ENCODE measurements around the gene FETUB.

The FETUB gene

GRCh38 chr3:186648851-186649250, 8.7 kb downstream of the FETUB start:
- TF ChIP-seq ZFX (IDR thresholded peaks at IDR 0.05), result no peak
- TF ChIP-seq CTCF (conservative IDR thresholded peaks at IDR 0.05), result no peak
- H3K27ac ChIP-seq, result no peak overlapping the region

- H3K27ac ChIP-seq, result no peak overlapping the region
- TF ChIP-seq ZFX (IDR thresholded peaks at IDR 0.05) (no peak), CTCF (conservative IDR thresholded peaks at IDR 0.05) (no peak)
These were observed 11.5 kb downstream of the FETUB start for GRCh38 chr3:186651678-186652215.

DNA sequence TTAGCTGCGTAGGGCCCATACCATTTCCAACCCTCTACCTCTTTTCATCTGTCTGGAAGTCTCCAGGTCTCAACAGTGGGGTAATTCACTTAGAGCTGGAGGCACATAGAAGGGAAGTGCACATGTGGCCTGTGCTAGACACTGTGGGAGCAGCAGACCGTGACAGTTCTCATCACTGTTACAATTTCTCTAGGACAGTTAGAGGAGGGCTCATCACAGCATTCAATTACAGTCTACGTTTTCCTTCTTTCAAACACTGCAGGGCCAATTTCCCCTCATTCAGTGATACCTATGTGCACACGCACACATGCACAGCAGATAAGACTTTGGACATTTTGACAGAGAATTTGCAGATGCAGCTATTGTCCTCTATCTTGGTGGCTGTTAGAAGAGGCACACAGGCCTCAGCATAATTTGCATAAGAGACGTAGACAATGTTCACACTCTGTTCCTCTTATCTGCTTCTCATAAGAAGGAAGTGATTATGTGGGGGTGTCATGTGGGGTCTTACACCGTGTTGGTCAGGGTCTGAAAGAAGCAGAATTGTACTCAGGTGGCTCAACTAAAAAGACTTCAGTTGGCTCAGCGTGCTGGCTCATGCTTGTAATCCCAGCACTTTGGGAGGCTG, 13.0 kb downstream of the FETUB start:
- TF ChIP-seq CTCF (conservative IDR thresholded peaks at IDR 0.05) (no peak), ZFX (IDR thresholded peaks at IDR 0.05) (no peak)
- H3K27ac ChIP-seq, result no peak overlapping the region

- TF ChIP-seq CTCF (conservative IDR thresholded peaks at IDR 0.05) (no peak), ZFX (IDR thresholded peaks at IDR 0.05) (no peak)
- H3K27ac ChIP-seq, result no peak overlapping the region
These were observed 13.8 kb downstream of the FETUB start for GRCh38 chr3:186653984-186654383.

DNA sequence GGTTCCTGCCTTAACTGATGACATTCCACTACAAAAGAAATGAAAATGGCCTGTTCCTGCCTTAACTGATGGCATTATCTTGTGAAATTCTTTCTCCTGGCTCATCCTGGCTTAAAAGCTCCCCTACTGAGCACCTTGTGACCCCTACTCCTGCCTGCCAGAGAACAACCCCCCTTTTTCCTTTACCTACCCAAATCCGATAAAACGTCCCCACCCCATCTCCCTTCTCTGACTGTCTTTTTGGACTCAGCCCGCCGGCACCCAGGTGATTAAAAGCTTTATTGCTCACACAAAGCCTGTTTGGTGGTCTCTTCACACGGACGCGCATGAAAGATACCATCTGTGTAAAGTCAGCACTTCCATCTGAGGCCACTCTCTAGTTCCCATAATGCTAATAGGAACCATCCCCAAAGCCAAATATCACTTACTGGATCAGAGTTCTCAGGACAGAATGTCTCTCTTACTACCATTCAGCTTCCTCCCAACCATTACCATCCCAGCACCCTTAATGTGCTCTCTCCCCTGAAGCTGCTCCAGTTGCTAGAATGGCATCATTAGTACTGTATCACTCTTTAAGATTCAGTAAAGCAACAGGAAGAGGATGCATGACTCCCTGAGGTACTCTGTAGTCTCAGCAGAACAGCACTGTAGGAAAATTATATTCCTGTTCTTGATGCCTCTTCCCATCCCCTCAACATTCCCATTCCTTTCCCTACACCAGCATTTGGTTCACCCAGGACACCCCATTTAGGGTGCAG, 23.3 kb downstream of the FETUB start:
- no peak overlapping the region for H3K27ac ChIP-seq
- TF ChIP-seq CTCF (conservative IDR thresholded peaks at IDR 0.05), result no peak
- no peak for TF ChIP-seq ZFX (IDR thresholded peaks at IDR 0.05)

DNA sequence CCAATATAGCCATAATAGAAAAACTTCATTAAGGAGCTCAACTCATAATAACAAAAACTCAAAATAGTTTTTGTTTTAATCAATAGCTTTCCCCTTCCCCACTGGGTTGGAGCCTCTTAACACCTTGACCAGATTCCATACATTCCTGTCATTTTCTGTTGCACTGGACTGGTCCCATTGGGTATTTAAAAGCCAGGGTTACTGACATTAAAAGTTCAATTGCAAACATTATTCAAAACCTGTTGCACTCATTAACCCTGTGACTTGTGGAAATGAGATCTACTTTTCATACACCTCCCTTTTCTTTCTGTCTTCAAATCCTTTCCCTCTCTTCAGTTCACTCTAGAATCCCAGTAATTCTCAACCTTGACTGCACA, 23.9 kb downstream of the FETUB start:
- no peak overlapping the region for H3K27ac ChIP-seq
- TF ChIP-seq ZFX (IDR thresholded peaks at IDR 0.05) (no peak), CTCF (conservative IDR thresholded peaks at IDR 0.05) (no peak)

- no peak overlapping the region for H3K27ac ChIP-seq
- TF ChIP-seq CTCF (conservative IDR thresholded peaks at IDR 0.05), result no peak
- no peak for TF ChIP-seq ZFX (IDR thresholded peaks at IDR 0.05)
These were observed 24.3 kb downstream of the FETUB start for GRCh38 chr3:186664506-186664905.

Data from C4-2B (cell line).